Adrenal gland (tissue), 12 donors: ENCODE data around the gene NNMT. TPM values are rescaled to one million over a fixed set of nuclear protein-coding genes. Genes with fewer than 3 reads are reported as not detected.

Experiments
- DNase-seq, 7 donors: peaks; one replicate each; pipeline ENCODE4 v3.0.0-alpha.2; 2019 to 2020
- H3K27ac ChIP-seq, 5 donors: fragments of 200-600 bp; sonication (generic) in 4 of 5; 1 replicate in 3 of 5; 2 replicates in 2 of 5; pipeline versions ENCODE4 v1.5.1 to v1.8.0; 2016 to 2020; ENCODE audit warnings: mild to moderate bottlenecking in 1 of 5
- H3K27me3 ChIP-seq: fragments of 200-600 bp; 2 replicates; pipeline ENCODE4 v1.8.0; 2021
- H3K36me3 ChIP-seq, 2 donors: fragments of 200-600 bp; replicated peaks in 1 of 2; 1 replicate in 1 of 2; 2 replicates in 1 of 2; pipeline versions ENCODE4 v1.5.1 to v1.8.0; 2018 to 2022
- H3K4me1 ChIP-seq, 2 donors: fragments of 200-600 bp; replicated peaks in 1 of 2; 1 replicate in 1 of 2; 2 replicates in 1 of 2; pipeline versions ENCODE4 v1.5.1 to v1.8.0; 2018 to 2021
- H3K4me3 ChIP-seq, 4 donors: fragments of 200-600 bp; sonication (generic) in 3 of 4; one replicate each; pipeline ENCODE4 v1.5.1; 2016 to 2018
- H3K9me3 ChIP-seq, 3 donors: fragments of 200-600 bp; sonication (generic) in 1 of 3; replicated peaks in 1 of 3; 1 replicate in 2 of 3; 2 replicates in 1 of 3; pipeline versions ENCODE4 v1.5.1 to v1.8.0; 2016 to 2021
- POLR2A ChIP-seq, 2 donors: fragments of 450-650 bp; IDR thresholded peaks; one replicate each; pipeline ENCODE4 v1.6.1; 2017; ENCODE audit warnings: antibody characterized with exemption in 2 of 2, mild to moderate bottlenecking in 2 of 2, moderate library complexity in 1 of 2
- WGBS, 4 donors: extraction: QIAGEN DNeasy Blood & Tissue Kit in 2 of 4; methylation state at CpG; one replicate each; pipeline versions ENCODE4 v1.1.5 to v1.1.7; 2013 to 2017; 5-methylcytosine and 5-hydroxymethylcytosine counted together
- intact Hi-C, 2 donors: fragments of 100-400 bp; cut with DNase I; formaldehyde crosslinking; loops; one replicate each; pipeline versions ENCODE4 v1.14.1 to v1.15.0; 2022 to 2023
- polyA plus RNA-seq, 3 donors: library from polyadenylated mRNA; stranded (reverse); fragments of 200-250 nt in 2 of 3; fragments of 350-450 nt in 1 of 3; fragmentation: Illumina TruSeq in 1 of 3; extraction: RNeasy Lipid Tissue Mini Kit (QIAGEN cat#74804) in 1 of 3; gene quantifications; one replicate each; pipeline ENCODE4 v1.2.3, GENCODE V29; 2013 to 2014
- total RNA-seq, 9 donors: library from RNA; depleted of rRNA in 4 of 9; stranded (reverse); fragments of >200 nt in 4 of 9; fragments of 120-200 nt in 1 of 9; fragmentation: NEBNext Ultra II Directional in 1 of 9; extraction: Animal tissue kit (Norgen Biotek cat#: 25700) in 1 of 9; gene quantifications; one replicate each; pipeline versions ENCODE4 v1.1.0 to v1.2.4, GENCODE V29; 2013 to 2023
- TF ChIP-seq, protein P1 (sequence below), 6 experiments: fragments of 450-650 bp in 4 of 6; fragments of 200-600 bp in 2 of 6; sonication (generic) in 1 of 6; IDR thresholded peaks; 1 replicate in 5 of 6; 2 replicates in 1 of 6; pipeline versions ENCODE4 v1.5.1 to v1.8.0; 2016 to 2021; ENCODE audit warnings: antibody characterized with exemption in 6 of 6, mild to moderate bottlenecking in 2 of 6, moderate library complexity in 1 of 6
- donor health status: healthy with polysubstance abuse.
- donor health status: Bipolar disorder and iron deficiency.
- donor health status: DM: yes; HTN: yes; CAD: no.
- donor health status: DM: no; HTN: no; CAD: no.
- donor health status: DM: no; HTN: no; CAD: no.
- donor health status: DM: yes; HTN: yes; CAD: no.

Gene NNMT
- total and polyA plus RNA-seq, 12 donors = 0.94 to 354 (median 77.4) TPM

DNA sequence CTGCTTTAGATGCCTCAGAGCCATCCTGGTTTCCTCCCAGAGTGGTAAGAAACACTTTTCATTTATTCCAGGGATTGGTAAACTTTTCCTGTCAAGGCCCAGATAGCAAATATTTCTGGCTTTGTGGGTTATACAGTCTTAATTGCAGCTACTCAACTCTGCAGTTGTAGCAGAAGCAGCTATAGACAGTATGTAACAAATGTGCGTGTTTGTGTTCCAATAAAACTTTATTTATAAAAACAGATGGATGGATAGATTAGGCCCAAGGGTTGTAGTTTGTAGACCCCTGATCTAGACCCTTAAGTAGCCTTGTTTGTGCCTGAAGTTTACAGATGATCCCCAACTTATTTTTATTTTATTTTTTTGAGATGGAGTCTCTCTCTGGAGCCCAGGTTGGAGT lies 17.9 kb downstream of the NNMT start:
- 65 to 86% (median 80%) methylated on average over 1 of the region's 1 CpG for WGBS, 4 donors
- DNase-seq = no peak
- Histone ChIP-seq H3K4me3 (no peak overlapping the region), H3K9me3 (no peaks in the 10 kb centered on the region), H3K36me3 (no peaks in the 10 kb centered on the region), H3K27me3 (no peaks in the 10 kb centered on the region), H3K27ac (no peak overlapping the region), H3K4me1 (no peaks in the 10 kb centered on the region)
- TF ChIP-seq POLR2A (IDR thresholded peaks at IDR 0.05) = no peak
- TF ChIP-seq, protein P1, sequence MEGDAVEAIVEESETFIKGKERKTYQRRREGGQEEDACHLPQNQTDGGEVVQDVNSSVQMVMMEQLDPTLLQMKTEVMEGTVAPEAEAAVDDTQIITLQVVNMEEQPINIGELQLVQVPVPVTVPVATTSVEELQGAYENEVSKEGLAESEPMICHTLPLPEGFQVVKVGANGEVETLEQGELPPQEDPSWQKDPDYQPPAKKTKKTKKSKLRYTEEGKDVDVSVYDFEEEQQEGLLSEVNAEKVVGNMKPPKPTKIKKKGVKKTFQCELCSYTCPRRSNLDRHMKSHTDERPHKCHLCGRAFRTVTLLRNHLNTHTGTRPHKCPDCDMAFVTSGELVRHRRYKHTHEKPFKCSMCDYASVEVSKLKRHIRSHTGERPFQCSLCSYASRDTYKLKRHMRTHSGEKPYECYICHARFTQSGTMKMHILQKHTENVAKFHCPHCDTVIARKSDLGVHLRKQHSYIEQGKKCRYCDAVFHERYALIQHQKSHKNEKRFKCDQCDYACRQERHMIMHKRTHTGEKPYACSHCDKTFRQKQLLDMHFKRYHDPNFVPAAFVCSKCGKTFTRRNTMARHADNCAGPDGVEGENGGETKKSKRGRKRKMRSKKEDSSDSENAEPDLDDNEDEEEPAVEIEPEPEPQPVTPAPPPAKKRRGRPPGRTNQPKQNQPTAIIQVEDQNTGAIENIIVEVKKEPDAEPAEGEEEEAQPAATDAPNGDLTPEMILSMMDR (IDR thresholded peaks at IDR 0.05) = no peak
- intact Hi-C loops = no loop called here

DNA sequence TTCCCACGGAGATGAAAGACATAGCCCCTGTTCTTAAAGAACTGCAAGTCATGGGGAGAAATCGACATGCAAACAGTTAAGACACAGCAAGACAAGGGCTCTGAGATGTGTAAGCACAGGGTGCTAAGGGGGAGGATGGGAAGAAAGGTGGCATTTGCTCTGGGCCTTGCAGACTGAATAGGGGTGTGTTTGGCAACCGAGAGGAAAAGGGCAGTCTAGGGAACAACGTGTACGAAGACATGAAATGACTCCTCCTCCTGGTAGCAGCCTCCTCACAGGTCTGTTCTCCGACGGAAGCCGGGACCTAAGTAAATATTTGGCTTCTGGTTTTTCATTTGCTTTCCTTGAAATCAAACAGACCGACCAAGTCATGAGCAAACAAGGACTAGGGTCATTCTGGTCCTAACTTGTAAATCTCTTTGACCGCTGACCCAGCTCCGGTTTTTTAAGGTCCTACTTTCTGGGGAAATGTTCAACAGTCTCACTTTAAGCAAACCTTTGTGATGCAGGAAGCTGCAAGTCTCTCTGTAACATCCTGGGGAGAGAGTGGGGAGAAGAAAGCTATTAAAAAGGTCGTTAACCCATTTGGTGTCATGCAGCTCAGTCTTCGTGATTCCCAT lies 19.7 kb downstream of the NNMT start:
- H3K4me1 ChIP-seq = no peaks in the 10 kb centered on the region
- intact Hi-C loops = no loop called here

DNA sequence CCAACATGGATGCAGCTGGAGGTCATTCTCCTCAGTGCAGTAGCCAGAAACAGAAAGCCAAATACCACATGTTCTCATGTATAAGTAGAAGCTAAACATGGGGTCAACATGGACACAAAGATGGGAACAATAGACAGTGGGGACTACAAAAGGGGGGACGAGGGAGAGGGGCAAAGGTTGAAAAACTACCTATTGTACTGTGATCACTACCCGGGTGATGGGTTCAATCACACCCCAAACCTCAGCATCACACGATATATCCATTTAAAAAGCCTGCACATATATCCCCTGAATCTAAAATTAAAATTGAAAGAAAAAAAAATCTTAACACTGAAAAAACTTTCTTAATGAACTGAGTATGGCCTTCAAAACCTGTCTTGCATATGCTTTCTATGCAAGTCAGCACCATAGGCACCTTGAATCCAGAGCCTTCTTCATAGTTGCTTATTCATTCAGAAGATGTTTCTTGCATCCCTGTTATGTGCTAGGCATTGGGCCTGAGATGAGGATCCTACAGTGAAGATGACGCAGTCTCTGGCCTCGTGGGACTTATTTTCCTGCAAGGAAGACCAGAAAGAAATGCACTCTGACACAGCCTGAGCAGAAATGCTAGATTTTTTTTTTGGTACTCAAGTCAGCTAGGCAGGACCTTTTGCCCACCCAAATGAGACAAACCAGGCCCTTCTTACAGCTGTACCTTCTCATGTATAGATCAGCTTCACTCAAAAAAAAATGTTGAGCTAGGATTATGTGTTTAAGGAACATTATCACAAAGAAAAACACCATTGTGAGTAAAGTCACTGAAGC lies 21.0 kb downstream of the NNMT start:
- Histone ChIP-seq H3K9me3 (no peaks in the 10 kb centered on the region), H3K27me3 (no peaks in the 10 kb centered on the region), H3K36me3 (no peaks in the 10 kb centered on the region), H3K4me3 (no peak overlapping the region), H3K4me1 (no peaks in the 10 kb centered on the region), H3K27ac (peak overlapping the region in 1 of 5 donors; percentile 40)
- WGBS, 4 donors = 73 to 82% (median 77%) methylated on average over 5 of the region's 5 CpGs
- intact Hi-C loops = no loop called here
- DNase-seq = no peak
- no peak for TF ChIP-seq POLR2A (IDR thresholded peaks at IDR 0.05)
- TF ChIP-seq, protein P1 (IDR thresholded peaks at IDR 0.05) = no peak

More for the DNA sequence above, 19.7 kb downstream of the NNMT start:
- Histone ChIP-seq H3K27ac (peak overlapping the region in 1 of 5 donors; percentile 40), H3K4me3 (no peak overlapping the region), H3K36me3 (no peaks in the 10 kb centered on the region), H3K27me3 (no peaks in the 10 kb centered on the region), H3K9me3 (no peaks in the 10 kb centered on the region)
- no peak for DNase-seq
- TF ChIP-seq, protein P1 (IDR thresholded peaks at IDR 0.05) = no peak
- TF ChIP-seq POLR2A (IDR thresholded peaks at IDR 0.05) = no peak
- 26 to 34% (median 30%) methylated on average over 13 of the region's 13 CpGs for WGBS, 4 donors

DNA sequence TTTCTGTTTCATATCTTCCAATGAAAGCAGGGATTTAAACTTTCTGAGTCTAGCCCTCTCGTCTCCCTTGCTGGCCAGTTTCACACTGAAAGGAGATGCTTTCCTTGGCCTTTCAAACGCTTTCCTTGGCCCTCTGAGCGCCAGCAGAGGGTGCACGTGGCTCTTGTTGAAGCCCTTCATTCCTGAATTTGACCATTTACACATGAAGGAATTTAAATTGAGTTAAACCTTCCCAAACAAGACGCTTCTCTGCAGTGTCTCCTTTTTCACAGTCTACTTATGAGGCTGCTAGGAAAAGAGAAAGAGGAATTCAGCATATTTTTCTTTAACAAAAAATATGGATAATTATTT lies 21.6 kb downstream of the NNMT start:
- DNase-seq = no peak
- WGBS, 4 donors = 40 to 45% (median 42%) methylated on average over 5 of the region's 5 CpGs
- intact Hi-C loops = no loop called here
- Histone ChIP-seq H3K4me3 (no peak overlapping the region), H3K9me3 (no peaks in the 10 kb centered on the region), H3K27me3 (no peaks in the 10 kb centered on the region), H3K4me1 (no peaks in the 10 kb centered on the region), H3K36me3 (no peaks in the 10 kb centered on the region), H3K27ac (peak overlapping the region in 1 of 5 donors; percentile 25)
- TF ChIP-seq POLR2A (IDR thresholded peaks at IDR 0.05) = no peak
- TF ChIP-seq, protein P1 (IDR thresholded peaks at IDR 0.05) = peak in 1 of 6 experiments; percentile 5
